Gastroesophageal sphincter (tissue), 4 donors: ENCODE results near the gene MAP4K2. TPM values are rescaled to one million over a fixed set of nuclear protein-coding genes. Genes with fewer than 3 reads are reported as not detected.
A peak's percentile ranks its signal among the peaks of the same experiment; 100 is the strongest.

ENCODE experiments used
- ATAC-seq: fragments of 150-250 bp; one replicate; pipeline ENCODE4 v1.9.1; 2016; ENCODE audit warnings: mild to moderate bottlenecking, moderate library complexity
- H3K27ac ChIP-seq, 4 donors: fragments of 200-600 bp; sonication (generic) in 3 of 4; 1 replicate in 3 of 4; 2 replicates in 1 of 4; pipeline ENCODE4 v1.5.1; 2016 to 2019
- H3K27me3 ChIP-seq: fragments of 200-600 bp; sonication (generic); one replicate; pipeline ENCODE4 v1.5.1; 2019
- H3K36me3 ChIP-seq, 2 donors: fragments of 200-600 bp; sonication (generic); one replicate each; pipeline ENCODE4 v1.5.1; 2019; ENCODE audit warnings: control low read depth in 1 of 2
- H3K4me1 ChIP-seq, 3 donors: fragments of 200-600 bp; sonication (generic); 1 replicate in 2 of 3; 2 replicates in 1 of 3; pipeline ENCODE4 v1.5.1; 2016 to 2019; ENCODE audit warnings: control low read depth in 2 of 3
- H3K4me3 ChIP-seq, 2 donors: fragments of 200-600 bp; sonication (generic); one replicate each; pipeline ENCODE4 v1.5.1; 2019; ENCODE audit warnings: mild to moderate bottlenecking in 1 of 2, moderate library complexity in 1 of 2
- H3K9me3 ChIP-seq, 3 donors: fragments of 200-600 bp; sonication (generic); one replicate each; pipeline ENCODE4 v1.5.1; 2017 to 2019; ENCODE audit warnings: control low read depth in 2 of 3
- EP300 ChIP-seq: sonication (generic); formaldehyde crosslinking; IDR thresholded peaks from one replicate; pipeline ENCODE4 v1.6.1; 2017; ENCODE audit warnings: antibody characterized with exemption, mild to moderate bottlenecking
- POLR2A ChIP-seq, 2 donors: fragments of 450-650 bp; IDR thresholded peaks; one replicate each; pipeline ENCODE4 v1.6.1; 2017; ENCODE audit warnings: antibody characterized with exemption in 2 of 2, mild to moderate bottlenecking in 2 of 2, moderate library complexity in 1 of 2
- POLR2AphosphoS5 ChIP-seq: sonication (generic); formaldehyde crosslinking; IDR thresholded peaks from one replicate; pipeline ENCODE4 v1.6.1; 2017; ENCODE audit warnings: antibody characterized with exemption
- WGBS, 2 donors: methylation state at CpG; one replicate each; pipeline ENCODE4 v1.1.5; 2018; ENCODE audit warnings: low coverage in 1 of 2; 5-methylcytosine and 5-hydroxymethylcytosine counted together
- total RNA-seq, 4 donors: library from RNA; depleted of rRNA; stranded (reverse); fragments of >200 nt; gene quantifications; one replicate each; pipeline ENCODE4 v1.1.0, GENCODE V29; 2016
- TF ChIP-seq, protein P1 (sequence below), 4 experiments: fragments of 200-600 bp in 2 of 4; fragments of 450-650 bp in 2 of 4; sonication (generic) in 1 of 4; IDR thresholded peaks; one replicate each; pipeline ENCODE4 v1.5.1; 2017 to 2019; ENCODE audit warnings: antibody characterized with exemption in 4 of 4, mild to moderate bottlenecking in 2 of 4, moderate library complexity in 2 of 4

Gene MAP4K2
- total RNA-seq, 4 donors from 2014 or later: 17.6 to 24.0 (median 19.6) TPM

GRCh38 chr11:64755681-64756361, 47.2 kb downstream of the MAP4K2 start:
- WGBS, 2 donors: 74% methylated on average over 6 of the region's 13 CpGs; no CpG with 5 or more reads in 1 of the 2 donors
- H3K36me3 ChIP-seq: peaks cover 0 to 46% of the 10 kb centered on the region in 2 donors
- H3K4me3 ChIP-seq: no peak overlapping the region
- ATAC-seq: no peak
- H3K9me3 ChIP-seq: no peaks in the 10 kb centered on the region
- peaks cover 2 to 31% (median 24%) of the 10 kb centered on the region in 3 donors for H3K4me1 ChIP-seq
- TF ChIP-seq POLR2AphosphoS5: no peak
- no peak for TF ChIP-seq EP300
- TF ChIP-seq, protein P1, sequence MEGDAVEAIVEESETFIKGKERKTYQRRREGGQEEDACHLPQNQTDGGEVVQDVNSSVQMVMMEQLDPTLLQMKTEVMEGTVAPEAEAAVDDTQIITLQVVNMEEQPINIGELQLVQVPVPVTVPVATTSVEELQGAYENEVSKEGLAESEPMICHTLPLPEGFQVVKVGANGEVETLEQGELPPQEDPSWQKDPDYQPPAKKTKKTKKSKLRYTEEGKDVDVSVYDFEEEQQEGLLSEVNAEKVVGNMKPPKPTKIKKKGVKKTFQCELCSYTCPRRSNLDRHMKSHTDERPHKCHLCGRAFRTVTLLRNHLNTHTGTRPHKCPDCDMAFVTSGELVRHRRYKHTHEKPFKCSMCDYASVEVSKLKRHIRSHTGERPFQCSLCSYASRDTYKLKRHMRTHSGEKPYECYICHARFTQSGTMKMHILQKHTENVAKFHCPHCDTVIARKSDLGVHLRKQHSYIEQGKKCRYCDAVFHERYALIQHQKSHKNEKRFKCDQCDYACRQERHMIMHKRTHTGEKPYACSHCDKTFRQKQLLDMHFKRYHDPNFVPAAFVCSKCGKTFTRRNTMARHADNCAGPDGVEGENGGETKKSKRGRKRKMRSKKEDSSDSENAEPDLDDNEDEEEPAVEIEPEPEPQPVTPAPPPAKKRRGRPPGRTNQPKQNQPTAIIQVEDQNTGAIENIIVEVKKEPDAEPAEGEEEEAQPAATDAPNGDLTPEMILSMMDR (IDR thresholded peaks at IDR 0.05): no peak
- no peak for TF ChIP-seq POLR2A (IDR thresholded peaks at IDR 0.05)
- H3K27me3 ChIP-seq: no peaks in the 10 kb centered on the region
- peak overlapping the region in 2 of 4 donors; percentile 55 to 86 for H3K27ac ChIP-seq

DNA sequence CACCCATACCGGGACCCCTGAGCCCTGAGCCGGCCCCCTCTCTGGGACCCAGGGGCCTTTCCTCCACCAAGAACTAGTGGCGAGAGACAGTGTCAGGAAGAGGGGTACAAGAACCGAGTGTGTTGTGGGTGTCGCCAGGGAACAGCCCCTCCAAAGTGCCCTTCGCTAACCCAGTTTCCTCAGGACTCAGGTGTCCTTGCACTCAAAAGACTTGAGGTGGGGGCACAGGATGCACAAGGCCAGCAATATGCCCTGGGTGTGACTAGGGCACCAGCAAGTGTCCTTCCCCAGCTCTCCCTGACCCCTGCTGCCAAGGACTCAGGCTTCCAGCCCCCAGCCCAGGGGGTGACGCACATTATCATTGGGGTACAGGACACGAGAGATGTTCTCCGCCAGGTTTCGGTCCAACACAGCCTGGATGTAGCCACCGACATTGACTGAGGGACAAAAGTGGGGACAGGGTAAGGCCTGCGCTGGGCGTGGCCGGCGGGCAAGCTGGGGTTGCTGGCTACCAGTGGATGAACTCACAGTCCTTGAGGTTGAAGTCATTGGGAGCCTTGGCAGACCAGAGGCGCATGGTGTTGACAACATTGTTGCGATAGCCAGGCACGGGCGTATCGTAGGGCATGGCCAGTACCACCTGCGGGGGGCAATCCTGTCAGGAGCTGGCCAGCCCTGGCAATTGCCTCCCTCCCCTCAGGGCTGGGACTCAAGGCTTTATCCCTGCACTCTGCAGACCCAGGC, 47.9 kb downstream of the MAP4K2 start:
- no peak for ATAC-seq

GRCh38 chr11:64754124-64754918, 48.7 kb downstream of the MAP4K2 start:
- TF ChIP-seq EP300 (no peak), POLR2AphosphoS5 (no peak), POLR2A (IDR thresholded peaks at IDR 0.05) (no peak)
- TF ChIP-seq, protein P1 (IDR thresholded peaks at IDR 0.05): no peak
- peaks cover 0 to 16% (median 12%) of the 10 kb centered on the region in 3 donors for H3K4me1 ChIP-seq
- H3K9me3 ChIP-seq: no peaks in the 10 kb centered on the region
- no peak for ATAC-seq
- no peaks in the 10 kb centered on the region for H3K27me3 ChIP-seq
- peak overlapping the region in 3 of 4 donors; percentile 45 to 86 (median 55) for H3K27ac ChIP-seq
- peaks cover 0 to 61% of the 10 kb centered on the region in 2 donors for H3K36me3 ChIP-seq
- WGBS, 2 donors: 66 to 100% methylated on average over 1 to 2 of the region's 26 CpGs
- H3K4me3 ChIP-seq: no peak overlapping the region

More for the DNA sequence above, 47.9 kb downstream of the MAP4K2 start:
- no peaks in the 10 kb centered on the region for H3K9me3 ChIP-seq
- H3K36me3 ChIP-seq: peaks cover 0 to 54% of the 10 kb centered on the region in 2 donors
- H3K4me3 ChIP-seq: no peak overlapping the region
- H3K27me3 ChIP-seq: no peaks in the 10 kb centered on the region
- TF ChIP-seq EP300 (no peak), POLR2A (IDR thresholded peaks at IDR 0.05) (no peak)
- WGBS, 2 donors: 71 to 93% methylated on average over 3 to 5 of the region's 21 CpGs
- peaks cover 0 to 24% (median 19%) of the 10 kb centered on the region in 3 donors for H3K4me1 ChIP-seq
- peak overlapping the region in 3 of 4 donors; percentile 45 to 86 (median 55) for H3K27ac ChIP-seq

GRCh38 chr11:64753380-64754123, 49.5 kb downstream of the MAP4K2 start:
- Histone ChIP-seq H3K9me3 (no peaks in the 10 kb centered on the region), H3K36me3 (peaks cover 0 to 63% of the 10 kb centered on the region in 2 donors), H3K27ac (peak overlapping the region in 3 of 4 donors; percentile 45 to 86 (median 55)), H3K4me3 (no peak overlapping the region), H3K27me3 (no peaks in the 10 kb centered on the region), H3K4me1 (peaks cover 0 to 10% (median 5%) of the 10 kb centered on the region in 3 donors)
- no peak for TF ChIP-seq POLR2A (IDR thresholded peaks at IDR 0.05)
- TF ChIP-seq POLR2AphosphoS5: no peak
- TF ChIP-seq, protein P1 (IDR thresholded peaks at IDR 0.05): no peak
- TF ChIP-seq EP300: no peak
- ATAC-seq: no peak
- WGBS, 2 donors: 80 to 90% methylated on average over 1 to 4 of the region's 43 CpGs
